ENCODE data around the gene ASTN2.
A peak's percentile ranks its signal among the peaks of the same experiment; 100 is the strongest.

The ASTN2 gene

GRCh38 chr9:116616304-116616914, 798.4 kb downstream of the ASTN2 start:
- DNase-seq (ENCODE audit: low spot score) = no peak

- no peak for DNase-seq (ENCODE audit: low spot score)
Measured at GRCh38 chr9:116608064-116608463, 806.8 kb downstream of the ASTN2 start.

GRCh38 chr9:116605904-116606341, 808.9 kb downstream of the ASTN2 start:
- DNase-seq (ENCODE audit: low spot score) = no peak

GRCh38 chr9:116605060-116605459, 809.8 kb downstream of the ASTN2 start:
- no peak for DNase-seq (ENCODE audit: low spot score)

- DNase-seq (ENCODE audit: low spot score) = no peak
Measured at GRCh38 chr9:116604251-116604650, 810.6 kb downstream of the ASTN2 start.

- DNase-seq (ENCODE audit: low spot score) = no peak
Measured at GRCh38 chr9:116599342-116599884, 815.4 kb downstream of the ASTN2 start.

- DNase-seq (ENCODE audit: low spot score) = no peak
Measured at GRCh38 chr9:116596646-116597045, 818.2 kb downstream of the ASTN2 start.

- DNase-seq (ENCODE audit: low spot score) = no peak
Measured at GRCh38 chr9:116594547-116594946, 820.3 kb downstream of the ASTN2 start.

GRCh38 chr9:116592970-116593369, 821.9 kb downstream of the ASTN2 start:
- no peak for DNase-seq (ENCODE audit: low spot score)

GRCh38 chr9:116589392-116590354, 825.2 kb downstream of the ASTN2 start:
- peak; percentile 44 for DNase-seq (ENCODE audit: low spot score)

GRCh38 chr9:116587919-116588318, 826.9 kb downstream of the ASTN2 start:
- DNase-seq (ENCODE audit: low spot score) = no peak

- no peak for DNase-seq (ENCODE audit: low spot score)
Measured at GRCh38 chr9:116585896-116586295, 829.0 kb downstream of the ASTN2 start.

- no peak for DNase-seq (ENCODE audit: low spot score)
Measured at GRCh38 chr9:116585204-116585603, 829.7 kb downstream of the ASTN2 start.

- no peak for DNase-seq (ENCODE audit: low spot score)
Measured at GRCh38 chr9:116580853-116581252, 834.0 kb downstream of the ASTN2 start.

GRCh38 chr9:116576386-116576785, 838.5 kb downstream of the ASTN2 start:
- DNase-seq (ENCODE audit: low spot score) = no peak

- peak; percentile 51 for DNase-seq (ENCODE audit: low spot score)
Measured at GRCh38 chr9:116574027-116574679, 840.7 kb downstream of the ASTN2 start.

GRCh38 chr9:116572095-116572748, 842.6 kb downstream of the ASTN2 start:
- DNase-seq (ENCODE audit: low spot score) = peak; percentile 87

- DNase-seq (ENCODE audit: low spot score) = no peak
Measured at GRCh38 chr9:116569111-116569510, 845.7 kb downstream of the ASTN2 start.

- peak; percentile 51 for DNase-seq (ENCODE audit: low spot score)
Measured at GRCh38 chr9:116566677-116567488, 848.0 kb downstream of the ASTN2 start.

- no peak for DNase-seq (ENCODE audit: low spot score)
Measured at GRCh38 chr9:116565986-116566385, 848.9 kb downstream of the ASTN2 start.

- DNase-seq (ENCODE audit: low spot score) = no peak
Measured at GRCh38 chr9:116564266-116564793, 850.5 kb downstream of the ASTN2 start.

Data from HuH-7 (cell line).